H54 (cell line): ENCODE measurements around the gene IGIP.

ENCODE experiments used
- DNase-seq: peaks from one replicate; pipeline ENCODE4 v3.0.0; 2011; ENCODE audit warnings: low spot score, mixed read lengths; ENCODE audit not compliant: insufficient read length
- FAIRE-seq: peaks from 3 replicates; lab custom pipeline; 2011; peaks lifted over from hg19 to GRCh38; lab: Jason Lieb, UNC
- POLR2A ChIP-seq: IDR thresholded peaks from 2 replicates; pipeline ENCODE4 v1.6.1; 2011; ENCODE audit warnings: low read depth, mild to moderate bottlenecking, low read length

The IGIP gene

GRCh38 chr5:140174014-140174413, 48.3 kb downstream of the IGIP start:
- DNase-seq (no peak), FAIRE-seq (no peak)
- TF ChIP-seq POLR2A = no peak

DNA sequence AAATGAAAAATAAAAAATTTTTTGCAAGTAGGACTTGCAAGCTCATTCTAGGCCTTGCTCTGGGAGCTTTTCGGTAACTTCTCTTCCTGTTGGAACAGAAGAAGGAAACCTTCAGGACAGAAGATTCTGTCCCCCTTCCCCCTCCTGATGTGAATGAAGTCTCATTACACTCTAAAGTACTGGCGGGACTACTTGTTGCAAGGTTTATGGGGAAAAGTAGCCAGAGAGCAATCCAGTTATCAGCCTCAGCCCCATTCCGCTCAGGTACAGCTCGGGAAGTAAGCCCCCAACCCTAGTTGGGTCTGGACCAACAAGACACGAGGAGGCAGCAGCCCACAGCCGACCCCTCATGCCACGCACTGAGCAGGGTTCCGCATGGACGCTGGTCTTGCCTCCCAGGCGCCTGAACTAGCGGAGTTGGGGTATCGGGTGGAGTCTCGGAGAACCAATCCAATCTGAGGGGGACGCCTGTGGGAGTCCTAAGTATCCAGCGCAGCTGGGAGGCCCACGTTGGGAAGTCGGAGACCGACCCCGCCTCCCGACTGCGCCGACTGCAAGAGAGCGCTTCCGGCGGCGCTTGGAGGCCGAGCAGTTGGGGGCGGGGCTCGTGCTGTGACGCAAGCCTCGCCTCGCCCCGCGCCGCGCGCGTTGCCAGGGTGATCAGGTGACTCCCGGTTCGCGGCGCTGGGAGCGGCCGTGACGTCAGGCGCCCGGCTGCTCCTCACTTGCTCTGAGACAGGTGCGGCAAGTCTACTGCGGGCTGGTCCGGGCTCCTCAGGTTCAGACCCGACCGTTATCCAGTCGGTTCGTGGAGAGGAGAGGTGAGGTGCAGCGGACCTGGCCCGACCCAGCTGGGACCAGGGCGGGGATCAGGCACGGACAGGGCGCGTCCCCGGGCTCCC, 49.0 kb downstream of the IGIP start, which contains the start of gene CYSTM1:
TSS of gene CYSTM1 (plus strand) at position 724 of the 902 bp plus-strand sequence. CDS start 19,278 bp downstream, outside the sequence.
- DNase-seq = peak; percentile 88
- peak; percentile 57 for FAIRE-seq
- TF ChIP-seq POLR2A = peak; percentile 49; the same call in 1 of the 2 replicates

DNA sequence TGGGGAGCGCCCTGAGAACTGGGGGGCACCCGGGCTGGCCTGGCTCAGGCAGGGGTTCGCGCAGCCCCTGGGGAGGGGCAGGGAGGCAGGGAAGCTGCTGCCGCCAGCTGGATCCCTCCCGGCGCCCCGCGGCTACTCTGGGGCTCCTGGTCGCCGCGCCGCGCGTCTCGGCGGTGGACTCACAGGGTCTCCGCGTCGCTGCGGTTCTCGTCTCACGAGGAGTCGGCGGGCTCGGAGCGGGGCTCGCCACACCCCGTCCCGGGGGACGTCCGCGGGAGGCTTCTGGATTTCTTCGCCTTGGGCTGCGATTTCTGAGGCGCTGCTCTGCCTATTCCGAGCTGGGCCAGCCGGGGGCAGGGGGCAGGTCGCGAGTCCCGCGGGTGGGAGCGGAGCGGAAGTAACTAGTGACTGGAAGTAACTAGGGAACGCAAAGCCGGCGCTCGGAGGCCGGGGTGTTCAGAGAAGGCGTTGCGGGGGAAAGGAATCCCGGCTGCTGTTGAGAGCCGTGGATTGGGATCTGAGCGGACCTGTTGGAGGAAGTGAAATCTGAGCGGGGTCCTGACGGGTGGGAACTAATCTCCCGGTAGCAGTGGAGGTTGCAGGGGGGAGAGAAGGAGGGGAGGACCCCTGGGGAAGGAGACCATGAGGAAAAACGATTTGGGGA, 49.8 kb downstream of the IGIP start:
- no peak for TF ChIP-seq POLR2A
- FAIRE-seq (no peak), DNase-seq (peak; percentile 61)

- FAIRE-seq = no peak
- DNase-seq = no peak
- no peak for TF ChIP-seq POLR2A
These were observed 50.3 kb downstream of the IGIP start for GRCh38 chr5:140176031-140176387.

DNA sequence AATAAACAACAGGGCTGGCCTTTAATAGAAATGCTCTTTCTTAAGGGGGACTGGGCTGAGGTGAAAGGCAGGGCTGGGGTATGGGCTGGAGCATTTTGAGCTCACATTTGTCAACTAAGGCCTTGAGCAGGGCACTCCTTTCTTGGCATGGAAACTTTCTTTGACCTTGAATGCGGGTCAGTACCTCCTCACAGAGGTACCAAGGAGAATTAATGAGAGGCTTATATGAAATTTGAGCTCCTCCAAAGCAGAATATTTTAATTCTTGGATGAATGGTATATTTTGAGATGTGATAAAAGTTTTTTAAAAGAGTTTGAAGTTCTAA, 52.3 kb downstream of the IGIP start:
- TF ChIP-seq POLR2A = no peak
- FAIRE-seq = no peak

GRCh38 chr5:140178482-140179116, 52.9 kb downstream of the IGIP start:
- FAIRE-seq (no peak), DNase-seq (no peak)
- TF ChIP-seq POLR2A = no peak

More for the DNA sequence above, 52.3 kb downstream of the IGIP start:
- no peak for DNase-seq
